IMR-90 (cell line): ENCODE results near the gene SPART.

Experiments used
- RAD21 ChIP-seq: IDR thresholded peaks from 2 replicates; pipeline ENCODE4 v1.6.1; 2012; ENCODE audit warnings: low read length, improper control_type of control experiment
- RFX5 ChIP-seq: IDR thresholded peaks from 2 replicates; pipeline ENCODE4 v1.8.0; 2012; ENCODE audit warnings: low read depth, mild to moderate bottlenecking, low read length, moderate library complexity
- SMC3 ChIP-seq: fragments of 150-350 bp; IDR thresholded peaks from 2 replicates; pipeline ENCODE4 v1.6.1; 2016; ENCODE audit warnings: low read depth, mild to moderate bottlenecking, antibody characterized with exemption, low read length, moderate library complexity
- TF ChIP-seq, protein P1 (sequence below): conservative IDR thresholded peaks from 2 replicates; pipeline ENCODE4 v1.5.1; 2012; ENCODE audit warnings: mild to moderate bottlenecking, low read depth, low read length, improper control_type of control experiment

- no peak for TF ChIP-seq SMC3
- TF ChIP-seq, protein P1, sequence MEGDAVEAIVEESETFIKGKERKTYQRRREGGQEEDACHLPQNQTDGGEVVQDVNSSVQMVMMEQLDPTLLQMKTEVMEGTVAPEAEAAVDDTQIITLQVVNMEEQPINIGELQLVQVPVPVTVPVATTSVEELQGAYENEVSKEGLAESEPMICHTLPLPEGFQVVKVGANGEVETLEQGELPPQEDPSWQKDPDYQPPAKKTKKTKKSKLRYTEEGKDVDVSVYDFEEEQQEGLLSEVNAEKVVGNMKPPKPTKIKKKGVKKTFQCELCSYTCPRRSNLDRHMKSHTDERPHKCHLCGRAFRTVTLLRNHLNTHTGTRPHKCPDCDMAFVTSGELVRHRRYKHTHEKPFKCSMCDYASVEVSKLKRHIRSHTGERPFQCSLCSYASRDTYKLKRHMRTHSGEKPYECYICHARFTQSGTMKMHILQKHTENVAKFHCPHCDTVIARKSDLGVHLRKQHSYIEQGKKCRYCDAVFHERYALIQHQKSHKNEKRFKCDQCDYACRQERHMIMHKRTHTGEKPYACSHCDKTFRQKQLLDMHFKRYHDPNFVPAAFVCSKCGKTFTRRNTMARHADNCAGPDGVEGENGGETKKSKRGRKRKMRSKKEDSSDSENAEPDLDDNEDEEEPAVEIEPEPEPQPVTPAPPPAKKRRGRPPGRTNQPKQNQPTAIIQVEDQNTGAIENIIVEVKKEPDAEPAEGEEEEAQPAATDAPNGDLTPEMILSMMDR: no peak
- no peak for TF ChIP-seq RFX5
- no peak for TF ChIP-seq RAD21
These were observed 60.2 kb downstream of the SPART start for GRCh38 chr13:36286006-36286405.
